Fibroblast of lung (primary cell): Measurements from ENCODE around the gene CTNNAL1.

ENCODE experiments used
- CTCF ChIP-seq, 2 donors: IDR thresholded peaks in 1 of 2; conservative IDR thresholded peaks in 1 of 2; 1 replicate in 1 of 2; 2 replicates in 1 of 2; pipeline ENCODE4 v1.5.1; 2011 to 2012; ENCODE audit warnings: low read length in 2 of 2, control low read depth in 1 of 2, inconsistent platforms in 1 of 2, low read depth in 1 of 2, mild to moderate bottlenecking in 1 of 2
- EZH2 ChIP-seq: IDR thresholded peaks from 2 replicates; pipeline ENCODE4 v1.5.1; 2012; ENCODE audit warnings: low read length, control low read depth, mild to moderate bottlenecking; ENCODE audit errors: missing control alignments

GRCh38 chr9:108933718-108934322 lies 79.5 kb downstream of the CTNNAL1 start, which contains the start of gene ELP1:
- TF ChIP-seq EZH2 = no peak
- peak; percentile 38 to 39 for TF ChIP-seq CTCF (conservative IDR thresholded peaks at IDR 0.05 in 1 of 2, IDR thresholded peaks at IDR 0.05 in 1 of 2; ENCODE audit: low read depth in 1 of 2, low read length in 2 of 2)
